ENCODE data around the gene LELP1.

GRCh38 chr1:153242160-153242559 is 38.9 kb downstream of the LELP1 start:
- TF ChIP-seq CTCF (IDR thresholded peaks at IDR 0.05) (no peak), ZFX (IDR thresholded peaks at IDR 0.05; ENCODE audit: borderline replicate concordance) (no peak)

All from 22Rv1 (cell line).